A375 (cell line): ENCODE data around the gene HHIP. TPM values are rescaled to one million over a fixed set of nuclear protein-coding genes. Genes with fewer than 3 reads are reported as not detected.

Experiments
- small RNA-seq: library from RNA; depleted of rRNA; stranded (forward); fragments of <200 nt; gene quantifications from one replicate; pipeline ENCODE3, GENCODE V24; 2014
- total RNA-seq: library from RNA; depleted of rRNA; stranded (reverse); fragments of >200 nt; shearing (Covaris generic); gene quantifications from 2 replicates; pipeline ENCODE4 v1.2.3, GENCODE V29; 2014; rRNA removed

HHIP gene, protein sequence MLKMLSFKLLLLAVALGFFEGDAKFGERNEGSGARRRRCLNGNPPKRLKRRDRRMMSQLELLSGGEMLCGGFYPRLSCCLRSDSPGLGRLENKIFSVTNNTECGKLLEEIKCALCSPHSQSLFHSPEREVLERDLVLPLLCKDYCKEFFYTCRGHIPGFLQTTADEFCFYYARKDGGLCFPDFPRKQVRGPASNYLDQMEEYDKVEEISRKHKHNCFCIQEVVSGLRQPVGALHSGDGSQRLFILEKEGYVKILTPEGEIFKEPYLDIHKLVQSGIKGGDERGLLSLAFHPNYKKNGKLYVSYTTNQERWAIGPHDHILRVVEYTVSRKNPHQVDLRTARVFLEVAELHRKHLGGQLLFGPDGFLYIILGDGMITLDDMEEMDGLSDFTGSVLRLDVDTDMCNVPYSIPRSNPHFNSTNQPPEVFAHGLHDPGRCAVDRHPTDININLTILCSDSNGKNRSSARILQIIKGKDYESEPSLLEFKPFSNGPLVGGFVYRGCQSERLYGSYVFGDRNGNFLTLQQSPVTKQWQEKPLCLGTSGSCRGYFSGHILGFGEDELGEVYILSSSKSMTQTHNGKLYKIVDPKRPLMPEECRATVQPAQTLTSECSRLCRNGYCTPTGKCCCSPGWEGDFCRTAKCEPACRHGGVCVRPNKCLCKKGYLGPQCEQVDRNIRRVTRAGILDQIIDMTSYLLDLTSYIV
- total RNA-seq = 2.0 and 2.3 TPM in 2 replicates

GRCh38 chr4:144645631-144646522, at the start of gene HHIP:
Gene HHIP (plus strand): TSS chr4:144646156. CDS start chr4:144646676, 520 bp downstream.

Small RNAs within 50 kb of the gene (small RNA-seq; reads per million reads assigned to genes)
- not detected for gene RF02271
